Activated T-helper 17 cell treated with anti-CD3 and anti-CD28 coated beads, Interleukin-2, amount 50 U/mL, for 72 hours (primary cell): ENCODE measurements around the gene FMN1. TPM values are rescaled to one million over a fixed set of nuclear protein-coding genes. Genes with fewer than 3 reads are reported as not detected.
"Not testable (repeated sequence)": the region's sequence is repeated elsewhere in the genome, so short reads cannot be mapped to it uniquely, and the experiment has no call there.

Experiments
- ATAC-seq: fragments of 150-1000 bp; cut with Tn5 transposase; replicated peaks from 2 replicates; pipeline ENCODE4 v1.10.0; 2021; ENCODE audit warnings: mild to moderate bottlenecking, moderate library complexity
- H3K27ac Mint-ChIP-seq: one replicate; pipeline ENCODE4 v1.8.0; 2022; ENCODE audit warnings: mixed read lengths
- H3K27me3 Mint-ChIP-seq: one replicate; pipeline ENCODE4 v1.8.0; 2022; ENCODE audit warnings: mixed read lengths
- H3K36me3 Mint-ChIP-seq: one replicate; pipeline ENCODE4 v1.8.0; 2022; ENCODE audit warnings: low read depth, mild to moderate bottlenecking, mixed read lengths
- H3K4me1 Mint-ChIP-seq: one replicate; pipeline ENCODE4 v1.8.0; 2022; ENCODE audit warnings: mixed read lengths
- H3K4me3 Mint-ChIP-seq: one replicate; pipeline ENCODE4 v1.8.0; 2022; ENCODE audit warnings: mild to moderate bottlenecking, mixed read lengths
- H3K9me3 Mint-ChIP-seq: one replicate; pipeline ENCODE4 v1.8.0; 2022; ENCODE audit warnings: mixed read lengths
- total RNA-seq, 2 donors: library from RNA; stranded (reverse); gene quantifications; one replicate each; pipeline ENCODE4 v1.2.3, GENCODE V29; 2022

The FMN1 gene
- total RNA-seq, 2 donors from 2014 or later = 1.0 to 2.0 TPM

DNA sequence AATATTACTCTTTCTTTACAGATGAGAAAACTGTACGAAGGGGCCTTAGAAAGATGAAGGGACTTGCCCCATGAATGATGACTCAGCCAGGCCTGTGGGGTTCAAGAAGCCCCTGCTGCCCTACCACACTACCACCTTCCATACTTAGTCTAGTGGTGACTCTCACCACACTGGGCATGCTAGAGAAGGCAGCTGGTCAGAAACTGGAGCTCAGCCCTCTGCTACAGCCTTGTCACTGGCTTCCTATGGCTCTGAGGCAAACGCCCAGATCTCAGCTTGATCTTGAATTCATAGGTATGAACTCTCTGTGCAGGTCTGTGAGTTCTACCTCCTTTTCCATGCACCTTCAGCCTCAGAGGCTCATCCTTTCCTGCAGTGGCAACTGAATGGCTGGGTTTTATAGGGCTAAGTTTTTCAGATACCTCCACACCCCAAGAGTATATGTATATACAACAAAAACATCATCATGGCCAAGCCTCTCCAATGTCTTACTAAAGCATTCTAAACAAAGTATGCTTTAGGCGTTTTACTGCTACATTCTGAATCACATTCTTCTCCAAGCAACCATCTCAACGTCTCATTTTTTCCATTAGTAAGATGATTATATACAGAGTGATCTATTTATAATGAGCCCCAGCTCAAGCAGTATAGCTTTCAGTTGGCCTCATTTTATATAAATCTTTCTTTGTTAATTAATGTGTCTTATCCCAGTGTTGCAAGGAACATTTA lies 242.6 kb downstream of the FMN1 start:
- Mint-ChIP-seq H3K27ac (no peak overlapping the region), H3K36me3 (no peaks in the 10 kb centered on the region), H3K4me1 (peaks cover 1% of the 10 kb centered on the region), H3K4me3 (no peak overlapping the region), H3K27me3 (peaks cover 4% of the 10 kb centered on the region), H3K9me3 (no peaks in the 10 kb centered on the region)
- peak; percentile 26 for ATAC-seq

DNA sequence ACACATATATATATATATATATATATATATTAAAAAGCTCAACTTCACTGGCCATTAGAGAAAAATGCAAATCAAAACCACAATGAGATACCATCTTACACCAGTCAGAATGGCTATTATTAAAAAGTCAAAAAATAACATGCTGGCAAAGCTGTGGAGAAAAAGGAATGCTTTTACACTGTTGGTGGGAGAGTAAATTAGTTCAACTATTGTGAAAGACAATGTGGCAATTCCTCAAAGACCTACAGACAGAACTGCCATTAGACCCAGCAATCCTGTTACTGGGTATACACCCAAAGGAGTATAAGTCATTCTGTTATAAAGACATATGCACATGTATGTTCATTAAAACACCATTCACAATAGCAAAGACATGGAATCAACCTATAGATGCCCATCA lies 244.5 kb downstream of the FMN1 start:
- not testable (repeated sequence) for H3K9me3 Mint-ChIP-seq, H3K27me3 Mint-ChIP-seq, H3K36me3 Mint-ChIP-seq, H3K4me1 Mint-ChIP-seq, ATAC-seq, H3K27ac Mint-ChIP-seq, H3K4me3 Mint-ChIP-seq

GRCh38 chr15:32946210-32946609 lies 248.3 kb downstream of the FMN1 start:
- H3K27ac Mint-ChIP-seq = no peak overlapping the region
- H3K36me3 Mint-ChIP-seq = no peaks in the 10 kb centered on the region
- H3K9me3 Mint-ChIP-seq = no peaks in the 10 kb centered on the region
- no peaks in the 10 kb centered on the region for H3K4me1 Mint-ChIP-seq
- H3K4me3 Mint-ChIP-seq = no peak overlapping the region
- no peaks in the 10 kb centered on the region for H3K27me3 Mint-ChIP-seq
- no peak for ATAC-seq

DNA sequence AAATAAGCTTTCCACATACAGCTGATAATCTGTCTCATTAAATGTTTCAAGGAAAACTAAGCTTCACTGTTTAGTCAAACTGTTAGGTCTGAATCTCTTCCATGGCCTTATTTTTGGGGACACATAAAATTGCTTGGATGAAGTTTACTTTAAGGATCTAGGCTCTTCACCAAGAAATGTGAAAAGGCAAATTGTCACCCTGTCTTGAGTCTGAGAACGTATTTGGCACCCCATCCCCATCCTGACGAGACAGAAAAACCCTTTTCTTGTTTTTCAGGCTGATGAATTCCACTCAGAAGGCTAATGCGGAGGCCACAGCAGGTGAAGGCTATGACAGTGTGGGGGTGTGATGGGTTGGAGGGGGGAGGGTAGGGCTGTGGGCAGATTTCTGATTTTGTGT lies 250.1 kb downstream of the FMN1 start:
- Mint-ChIP-seq H3K4me3 (no peak overlapping the region), H3K27me3 (no peaks in the 10 kb centered on the region), H3K9me3 (no peaks in the 10 kb centered on the region), H3K27ac (no peak overlapping the region), H3K36me3 (no peaks in the 10 kb centered on the region), H3K4me1 (no peaks in the 10 kb centered on the region)
- no peak for ATAC-seq

DNA sequence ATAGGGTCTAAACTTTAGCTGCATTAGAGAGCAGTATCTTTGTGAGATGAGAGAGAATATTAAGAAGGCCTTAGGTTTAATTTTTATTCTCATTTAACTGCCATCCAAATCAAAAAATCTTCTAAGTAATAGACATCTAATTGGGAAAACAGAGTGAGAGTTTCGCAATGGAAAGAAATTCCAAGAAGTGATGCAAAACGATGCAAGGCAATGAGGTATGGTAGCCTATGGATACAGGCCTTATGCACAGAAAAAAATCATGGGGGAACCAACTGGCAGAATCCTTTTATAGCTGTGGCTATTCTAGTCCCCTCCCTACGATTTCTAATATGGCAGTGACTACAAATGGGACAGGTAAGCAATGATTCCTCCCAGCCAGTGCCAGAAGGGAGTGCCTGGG lies 250.8 kb downstream of the FMN1 start:
- no peak overlapping the region for H3K27ac Mint-ChIP-seq
- H3K4me1 Mint-ChIP-seq = no peaks in the 10 kb centered on the region
- no peak overlapping the region for H3K4me3 Mint-ChIP-seq
- no peaks in the 10 kb centered on the region for H3K27me3 Mint-ChIP-seq
- no peaks in the 10 kb centered on the region for H3K36me3 Mint-ChIP-seq
- no peaks in the 10 kb centered on the region for H3K9me3 Mint-ChIP-seq
- ATAC-seq = no peak

GRCh38 chr15:32942401-32942841 lies 252.1 kb downstream of the FMN1 start:
- Mint-ChIP-seq H3K9me3 (no peaks in the 10 kb centered on the region), H3K4me1 (no peaks in the 10 kb centered on the region), H3K27ac (no peak overlapping the region), H3K4me3 (no peak overlapping the region), H3K36me3 (no peaks in the 10 kb centered on the region), H3K27me3 (no peaks in the 10 kb centered on the region)
- peak; percentile 57 for ATAC-seq

- Mint-ChIP-seq H3K27me3 (no peaks in the 10 kb centered on the region), H3K9me3 (no peaks in the 10 kb centered on the region), H3K27ac (no peak overlapping the region), H3K4me1 (no peaks in the 10 kb centered on the region), H3K36me3 (no peaks in the 10 kb centered on the region), H3K4me3 (no peak overlapping the region)
- ATAC-seq = no peak
Observed at GRCh38 chr15:32941823-32942222, 252.7 kb downstream of the FMN1 start.

DNA sequence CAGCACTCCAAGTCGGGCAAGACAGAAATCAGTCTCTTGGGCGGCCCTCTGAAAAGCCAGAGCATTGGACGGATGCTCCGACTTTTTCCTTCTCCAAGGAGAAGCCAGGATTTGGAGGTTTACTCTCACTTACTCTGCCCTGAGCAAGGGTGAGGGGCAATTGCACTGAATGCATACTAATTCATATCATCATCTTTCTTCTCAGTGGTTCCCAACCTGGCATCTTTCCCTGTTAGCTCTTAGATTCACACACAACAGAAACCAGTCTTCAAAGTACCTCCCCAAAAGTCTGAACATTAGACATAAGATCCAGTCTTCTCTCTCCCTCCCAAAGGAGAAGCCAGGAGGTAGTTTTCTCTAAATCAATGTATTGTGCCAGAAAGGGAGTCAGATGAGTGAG lies 257.5 kb downstream of the FMN1 start:
- Mint-ChIP-seq H3K27ac (no peak overlapping the region), H3K9me3 (no peaks in the 10 kb centered on the region), H3K27me3 (no peaks in the 10 kb centered on the region), H3K4me3 (no peak overlapping the region), H3K4me1 (no peaks in the 10 kb centered on the region), H3K36me3 (no peaks in the 10 kb centered on the region)
- ATAC-seq = no peak

DNA sequence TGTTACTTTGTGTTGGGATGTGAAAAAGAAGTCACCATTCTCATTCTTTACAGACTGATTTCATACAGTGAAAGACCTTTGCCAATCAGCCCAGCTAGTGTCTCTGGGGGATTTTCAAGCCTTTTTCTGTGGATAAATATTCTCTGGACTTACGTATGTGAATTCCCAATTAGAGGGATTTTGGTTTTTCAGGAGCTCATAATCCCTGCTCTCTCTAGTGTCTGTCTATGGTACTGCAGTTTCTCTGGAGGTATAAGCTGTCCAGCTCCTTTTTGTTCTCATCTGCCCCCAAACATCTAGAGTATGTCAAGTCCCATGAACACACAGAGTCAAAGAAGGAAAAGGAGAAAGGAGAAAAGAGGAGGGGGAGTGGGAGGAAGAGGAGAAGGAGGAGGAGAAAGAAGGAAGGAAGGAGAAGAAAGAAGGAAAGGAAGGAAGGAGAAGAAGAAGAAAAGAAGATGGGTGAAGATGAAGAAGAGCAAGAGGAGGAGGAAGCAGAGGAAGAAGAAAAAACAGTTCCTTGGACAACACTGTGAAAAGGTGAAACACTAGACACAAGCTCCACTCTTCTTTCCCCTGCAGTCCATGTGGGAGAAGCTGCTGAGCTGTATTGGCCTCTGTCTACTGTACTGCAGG lies 258.1 kb downstream of the FMN1 start:
- ATAC-seq = no peak

GRCh38 chr15:32935139-32935538 lies 259.4 kb downstream of the FMN1 start:
- H3K27ac Mint-ChIP-seq = no peak overlapping the region
- H3K27me3 Mint-ChIP-seq = no peaks in the 10 kb centered on the region
- no peak overlapping the region for H3K4me3 Mint-ChIP-seq
- ATAC-seq = no peak
- no peaks in the 10 kb centered on the region for H3K4me1 Mint-ChIP-seq
- H3K36me3 Mint-ChIP-seq = no peaks in the 10 kb centered on the region
- no peaks in the 10 kb centered on the region for H3K9me3 Mint-ChIP-seq

More for the DNA sequence above, 258.1 kb downstream of the FMN1 start:
- Mint-ChIP-seq H3K36me3 (no peaks in the 10 kb centered on the region), H3K9me3 (no peaks in the 10 kb centered on the region), H3K4me3 (no peak overlapping the region), H3K27me3 (no peaks in the 10 kb centered on the region), H3K4me1 (no peaks in the 10 kb centered on the region), H3K27ac (no peak overlapping the region)

DNA sequence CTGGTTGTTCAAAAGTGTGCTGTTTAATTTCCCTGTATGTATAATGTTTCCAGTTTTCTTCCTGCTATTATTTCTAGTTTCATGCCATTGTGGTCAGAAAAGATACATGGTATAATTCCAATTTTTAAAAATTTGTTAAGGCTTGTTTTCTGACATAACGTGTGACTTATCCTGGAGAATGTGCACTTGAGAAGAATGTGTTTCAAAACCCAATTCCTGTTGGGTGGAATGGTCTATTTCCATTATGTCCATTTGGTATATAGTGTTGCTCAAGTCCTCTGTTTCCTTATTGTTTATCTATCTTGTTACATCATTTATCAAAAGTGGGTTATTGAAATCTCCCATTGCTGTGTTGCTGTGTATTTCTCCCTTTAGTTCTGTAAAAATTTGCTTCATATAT lies 261.3 kb downstream of the FMN1 start:
- Mint-ChIP-seq H3K36me3 (no peaks in the 10 kb centered on the region), H3K9me3 (no peaks in the 10 kb centered on the region), H3K4me1 (no peaks in the 10 kb centered on the region), H3K27me3 (no peaks in the 10 kb centered on the region), H3K4me3 (no peak overlapping the region), H3K27ac (no peak overlapping the region)
- no peak for ATAC-seq

GRCh38 chr15:32928876-32929275 lies 265.6 kb downstream of the FMN1 start:
- H3K4me3 Mint-ChIP-seq = no peak overlapping the region
- no peak overlapping the region for H3K27ac Mint-ChIP-seq
- H3K27me3 Mint-ChIP-seq = no peaks in the 10 kb centered on the region
- no peak for ATAC-seq
- peaks cover 6% of the 10 kb centered on the region for H3K4me1 Mint-ChIP-seq
- no peaks in the 10 kb centered on the region for H3K9me3 Mint-ChIP-seq
- peaks cover 21% of the 10 kb centered on the region for H3K36me3 Mint-ChIP-seq

GRCh38 chr15:32927124-32927523 lies 267.4 kb downstream of the FMN1 start:
- Mint-ChIP-seq H3K36me3 (peaks cover 24% of the 10 kb centered on the region), H3K4me3 (no peak overlapping the region), H3K27me3 (no peaks in the 10 kb centered on the region), H3K27ac (no peak overlapping the region), H3K4me1 (peaks cover 6% of the 10 kb centered on the region), H3K9me3 (no peaks in the 10 kb centered on the region)
- no peak for ATAC-seq

DNA sequence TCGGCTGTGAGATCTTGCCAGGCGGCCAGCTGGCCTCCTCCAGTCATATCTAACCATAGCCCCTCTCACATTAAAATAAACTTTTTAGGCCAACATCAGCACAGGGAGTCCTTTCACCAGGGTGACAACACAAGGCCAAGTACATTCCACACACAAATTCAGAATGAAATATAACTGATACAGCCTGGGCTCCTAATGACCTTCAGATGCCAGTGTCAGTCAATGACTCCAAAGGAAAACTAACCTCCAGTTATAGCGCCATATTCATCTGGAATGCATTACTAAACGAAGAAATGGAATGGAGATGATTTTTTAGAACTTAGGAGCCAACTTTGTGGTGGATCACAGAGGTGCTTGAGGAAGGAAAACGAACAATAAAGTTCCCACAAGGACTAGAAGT lies 271.3 kb downstream of the FMN1 start:
- Mint-ChIP-seq H3K27me3 (no peaks in the 10 kb centered on the region), H3K4me1 (peaks cover 6% of the 10 kb centered on the region), H3K4me3 (no peak overlapping the region), H3K9me3 (no peaks in the 10 kb centered on the region), H3K27ac (no peak overlapping the region), H3K36me3 (peaks cover 24% of the 10 kb centered on the region)
- ATAC-seq = no peak

- H3K4me1 Mint-ChIP-seq = peaks cover 6% of the 10 kb centered on the region
- ATAC-seq = no peak
- H3K9me3 Mint-ChIP-seq = no peaks in the 10 kb centered on the region
- peaks cover 24% of the 10 kb centered on the region for H3K36me3 Mint-ChIP-seq
- no peaks in the 10 kb centered on the region for H3K27me3 Mint-ChIP-seq
- H3K27ac Mint-ChIP-seq = no peak overlapping the region
- no peak overlapping the region for H3K4me3 Mint-ChIP-seq
Observed at GRCh38 chr15:32922541-32922940, 272.0 kb downstream of the FMN1 start.
